Fibroblast of gingiva (primary cell): ENCODE data around the gene MTHFD2.

Experiments used
- DNase-seq: peaks from one replicate; pipeline ENCODE4 v3.0.0-alpha.2; 2011; ENCODE audit warnings: low read depth

Gene MTHFD2

DNA sequence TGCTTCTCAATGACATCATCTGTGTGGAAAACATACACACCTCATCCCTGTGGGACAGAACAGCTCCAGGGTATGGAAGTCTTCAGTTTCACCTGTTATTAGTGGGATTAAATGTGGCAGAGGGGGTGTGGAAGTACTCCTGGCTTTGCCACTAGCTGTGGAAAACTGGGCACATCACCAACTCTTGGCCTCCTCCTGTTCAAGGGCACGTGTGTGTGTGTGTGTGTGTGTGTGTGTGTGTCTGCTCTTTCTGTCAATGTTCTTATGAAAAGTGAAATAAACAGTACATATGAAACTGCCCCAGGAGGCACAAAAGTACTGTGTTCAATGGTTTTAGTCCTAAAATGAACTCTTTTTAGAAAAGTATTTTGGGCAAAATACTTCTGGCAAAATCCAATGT lies 65.9 kb downstream of the MTHFD2 start:
- no peak for DNase-seq

DNA sequence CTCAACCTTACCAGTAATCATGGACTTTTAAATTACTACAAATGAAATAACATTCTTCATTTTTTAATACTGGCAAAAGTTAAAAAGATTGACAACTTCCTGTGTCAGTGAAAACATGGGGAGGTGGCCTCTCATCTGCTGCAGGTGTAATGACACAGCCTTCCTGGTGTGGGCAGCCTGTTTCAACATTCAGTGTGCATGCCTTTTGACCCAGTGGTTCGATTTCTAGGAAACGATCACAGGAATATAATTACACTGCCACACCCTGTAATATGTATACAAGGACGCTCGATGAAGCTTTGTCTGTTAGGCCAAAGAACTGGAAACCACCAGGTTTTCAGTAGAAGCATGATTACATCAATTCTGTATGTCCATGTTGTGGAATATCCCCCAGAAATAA lies 68.7 kb downstream of the MTHFD2 start:
- no peak for DNase-seq
